Posterior cingulate gyrus (tissue), 11 donors: ENCODE data around the gene PLA2G3.
"Not testable (repeated sequence)": the region's sequence is repeated elsewhere in the genome, so short reads cannot be mapped to it uniquely, and the experiment has no call there.

Experiments used
- DNase-seq, 10 donors: peaks; one replicate each; pipeline versions ENCODE4 v3.0.0 to v3.0.0-alpha.2; 2020 to 2021; ENCODE audit warnings: mixed read lengths in 3 of 10
- intact Hi-C: fragments of 100-400 bp; cut with DNase I; formaldehyde crosslinking; loops from one replicate; pipeline ENCODE4 v1.15.1; 2023

PLA2G3 gene

DNA sequence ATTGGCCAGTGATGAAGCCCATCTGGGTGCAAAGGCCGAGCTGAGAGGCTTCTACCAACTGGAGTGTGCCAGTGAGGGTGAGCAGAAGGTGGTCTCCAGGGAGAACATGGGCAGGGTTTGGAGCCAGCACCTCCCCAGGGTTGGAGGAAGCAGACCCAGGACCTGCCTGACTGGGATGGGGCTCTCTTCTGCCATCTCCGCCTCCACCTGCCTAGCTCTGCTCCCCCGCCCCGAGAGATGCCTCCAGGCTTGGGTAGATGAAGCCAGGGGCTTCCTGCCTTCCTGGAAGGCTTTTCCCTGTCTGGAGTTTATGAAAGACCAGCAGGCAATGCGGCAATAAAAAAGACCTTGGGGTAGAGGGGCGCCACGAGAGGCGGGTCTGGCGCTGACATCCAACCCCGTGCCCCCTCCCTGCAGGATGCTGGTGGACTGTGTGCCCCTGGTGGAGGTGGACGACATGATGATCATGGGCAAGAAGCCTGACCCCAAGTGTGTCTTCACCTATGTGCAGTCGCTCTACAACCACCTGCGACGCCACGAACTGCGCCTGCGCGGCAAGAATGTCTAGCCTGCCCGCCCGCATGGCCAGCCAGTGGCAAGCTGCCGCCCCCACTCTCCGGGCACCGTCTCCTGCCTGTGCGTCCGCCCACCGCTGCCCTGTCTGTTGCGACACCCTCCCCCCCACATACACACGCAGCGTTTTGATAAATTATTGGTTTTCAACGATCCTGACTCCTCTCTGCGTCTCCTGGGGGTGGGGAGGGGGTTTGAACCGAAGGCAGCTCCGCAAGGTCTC lies 36.2 kb downstream of the PLA2G3 start:
- peak in 7 of 10 donors; percentile 57 to 95 (median 68) for DNase-seq
- intact Hi-C loops: no loop called here

DNA sequence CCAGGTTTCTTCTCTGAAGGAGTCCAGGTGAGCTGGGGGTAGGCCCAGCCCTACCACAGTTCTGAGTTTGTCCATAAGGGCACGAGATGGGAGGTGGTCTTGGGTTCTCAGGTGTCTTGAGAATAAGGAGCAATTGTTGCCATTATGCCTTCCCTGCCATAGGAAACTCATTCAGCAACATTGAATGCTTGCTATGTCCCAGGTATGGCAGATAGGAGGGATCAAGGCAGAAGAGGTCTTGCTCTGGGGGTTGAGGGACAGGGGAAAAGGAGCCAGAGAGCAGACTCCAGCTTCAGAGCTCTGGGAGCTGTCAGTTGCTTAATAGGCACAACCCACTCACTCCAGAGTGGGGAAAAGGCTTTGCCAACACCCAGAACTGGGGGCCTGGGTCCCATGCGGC lies 37.2 kb downstream of the PLA2G3 start:
- intact Hi-C loops: no loop called here

DNA sequence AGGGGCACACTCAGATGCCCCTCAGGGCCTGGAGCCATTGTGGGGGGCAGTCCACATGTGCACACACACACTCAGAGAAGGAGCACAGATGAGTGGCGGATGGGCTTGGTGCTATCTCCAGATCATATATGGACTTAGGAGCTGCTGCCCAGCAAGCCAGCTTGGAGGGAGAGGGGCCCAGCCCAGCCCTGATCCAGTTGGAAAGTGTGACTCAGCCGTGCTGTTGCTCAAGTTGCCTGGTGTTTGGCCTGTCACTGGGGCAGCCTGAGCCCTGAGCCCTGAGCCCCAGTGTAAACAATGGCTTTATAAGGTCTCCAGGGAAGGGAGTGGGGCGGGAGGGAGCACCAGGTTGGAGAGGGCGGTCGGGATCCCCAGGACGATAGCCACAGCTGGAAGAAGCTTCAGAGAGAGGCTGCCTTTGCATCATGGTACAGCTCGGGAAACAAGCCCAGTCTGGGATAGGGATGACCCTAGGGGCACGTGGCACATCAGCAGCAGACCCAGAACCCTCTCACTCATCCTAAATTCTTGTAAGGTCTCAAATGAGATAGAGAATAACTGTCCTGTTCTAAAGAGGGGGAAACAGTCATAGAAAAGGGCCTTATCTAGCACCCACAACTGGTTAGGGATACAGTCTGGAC lies 37.7 kb downstream of the PLA2G3 start:
- DNase-seq: peak in 2 of 10 donors; percentile 37 to 66
- intact Hi-C loops: no loop called here

More for the DNA sequence above, 37.2 kb downstream of the PLA2G3 start:
- peak in 2 of 10 donors; percentile 8 to 20 for DNase-seq

DNA sequence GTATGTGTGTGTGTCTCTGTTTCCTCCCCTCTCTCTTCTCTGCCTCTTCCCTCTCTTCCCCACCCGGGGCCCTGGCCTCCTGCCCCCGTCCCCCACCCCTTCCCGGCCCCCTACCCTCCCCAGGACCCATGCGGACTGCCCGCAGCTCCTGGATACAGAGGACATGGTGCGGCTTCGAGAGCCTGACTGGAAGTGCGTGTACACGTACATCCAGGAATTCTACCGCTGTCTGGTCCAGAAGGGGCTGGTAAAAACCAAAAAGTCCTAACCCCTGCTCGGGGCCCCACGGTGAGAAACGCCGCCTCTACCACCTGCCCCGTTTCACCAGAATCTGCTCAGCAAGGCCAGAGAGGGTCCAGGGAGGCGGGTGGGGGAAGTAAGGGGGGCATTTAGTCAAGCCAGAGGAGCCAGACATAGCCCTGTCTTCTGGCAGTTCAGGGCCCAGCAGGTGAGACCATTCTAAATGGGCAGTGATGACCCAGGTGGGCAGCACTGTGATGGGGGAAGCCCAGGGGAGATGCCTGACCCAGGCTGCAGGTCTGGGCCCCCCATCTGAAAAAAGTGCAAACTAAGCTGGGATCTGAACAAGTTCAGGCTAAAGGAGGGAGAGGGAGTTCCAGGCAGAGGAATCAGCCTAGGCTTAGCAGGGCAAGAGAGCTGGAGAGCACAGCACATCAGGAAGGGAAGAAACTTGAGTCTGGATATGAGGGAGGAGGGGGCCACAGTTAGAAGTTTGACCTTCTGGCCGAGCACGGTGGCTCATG lies 39.4 kb downstream of the PLA2G3 start:
- intact Hi-C loops: no loop called here
- peak in 2 of 10 donors; percentile 54 to 63 for DNase-seq

DNA sequence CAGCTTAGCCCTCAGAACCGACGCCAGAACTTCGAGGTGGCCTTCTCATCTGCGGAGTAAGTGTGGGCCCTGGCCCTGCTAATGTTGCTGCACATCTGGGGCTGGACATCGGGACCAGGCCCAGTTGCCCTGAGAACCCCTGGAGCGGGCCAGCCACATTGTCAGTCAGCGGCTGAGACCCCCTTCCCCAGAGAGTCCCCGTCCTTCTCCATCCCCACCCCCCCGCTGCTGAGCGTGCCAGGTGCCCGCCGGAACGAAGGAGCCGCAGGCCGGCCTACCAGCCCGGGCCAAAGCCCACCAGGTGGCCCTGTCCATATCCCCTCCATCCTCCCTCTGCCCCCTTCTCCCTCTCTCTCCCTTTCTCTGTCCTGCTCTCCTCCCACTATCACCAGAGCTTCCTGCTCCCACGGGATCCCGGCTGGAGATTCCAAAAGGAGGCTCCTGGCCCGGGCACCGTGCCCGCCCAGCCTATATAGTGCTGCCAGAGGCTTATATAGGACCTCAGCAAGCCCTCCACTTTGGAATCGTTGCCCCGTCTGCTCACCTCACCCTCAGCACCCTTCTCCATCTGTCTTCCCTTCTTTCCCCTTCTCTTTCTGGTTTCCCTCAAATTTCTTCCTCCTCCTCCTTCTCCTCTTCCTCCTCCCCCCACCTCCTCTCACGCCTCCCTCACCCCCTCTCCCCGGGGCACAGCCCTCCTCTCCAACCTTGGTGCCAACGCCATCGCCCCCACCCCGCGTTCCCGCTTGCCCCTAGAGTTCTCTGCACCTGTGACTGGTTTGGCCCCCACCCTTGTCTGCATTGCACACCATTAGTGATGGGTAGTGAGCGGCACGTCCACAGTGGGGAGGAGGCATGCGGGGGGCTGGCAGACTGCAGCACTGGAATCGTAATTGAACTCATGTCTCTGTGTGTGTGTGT lies 40.2 kb downstream of the PLA2G3 start:
- intact Hi-C loops: no loop called here
- DNase-seq: peak in 3 of 10 donors; percentile 57 to 85 (median 59)

DNA sequence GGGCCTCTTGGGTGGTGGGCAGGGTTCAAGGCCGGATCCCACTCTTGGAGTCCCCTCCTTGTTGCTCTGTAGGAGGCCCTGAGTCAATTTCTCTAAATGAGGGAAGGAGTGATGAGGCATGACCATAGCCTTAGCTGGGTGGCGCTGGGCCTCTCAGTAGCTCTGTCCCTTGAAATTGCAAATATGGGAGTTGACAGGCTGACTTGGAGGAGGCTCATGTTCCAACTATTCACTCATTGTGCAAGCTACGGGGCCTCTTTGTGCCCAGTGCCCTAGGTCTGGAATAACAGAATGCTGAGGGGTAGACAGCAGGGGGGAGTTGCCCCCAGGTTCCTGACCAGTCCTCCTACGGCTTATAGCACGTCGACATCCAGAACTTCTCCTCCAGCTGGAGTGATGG lies 40.9 kb downstream of the PLA2G3 start:
- peak in 1 of 10 donors; percentile 24 for DNase-seq
- intact Hi-C loops: no loop called here

DNA sequence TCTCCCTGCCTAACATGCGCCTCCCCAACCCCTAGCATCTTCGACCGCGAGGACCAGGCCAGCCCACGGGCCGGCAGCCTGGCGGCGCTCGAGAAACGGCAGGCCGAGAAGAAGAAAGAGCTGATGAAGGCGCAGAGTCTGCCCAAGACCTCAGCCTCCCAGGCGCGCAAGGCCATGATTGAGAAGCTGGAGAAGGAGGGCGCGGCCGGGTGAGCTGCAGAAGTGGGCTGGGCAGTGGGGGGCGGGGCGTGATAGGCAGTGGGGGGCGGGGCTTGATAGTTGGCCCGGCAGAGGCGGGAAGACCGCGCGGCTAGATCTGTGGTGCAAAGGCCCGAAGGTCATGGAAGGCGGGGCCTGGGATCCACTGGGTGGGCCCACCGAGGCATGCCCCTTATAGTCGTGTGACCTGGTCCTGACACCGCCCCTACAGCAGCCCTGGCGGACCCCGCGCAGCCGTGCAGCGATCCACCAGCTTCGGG lies 41.6 kb downstream of the PLA2G3 start:
- DNase-seq: peak in 3 of 10 donors; percentile 55 to 85 (median 80)

DNA sequence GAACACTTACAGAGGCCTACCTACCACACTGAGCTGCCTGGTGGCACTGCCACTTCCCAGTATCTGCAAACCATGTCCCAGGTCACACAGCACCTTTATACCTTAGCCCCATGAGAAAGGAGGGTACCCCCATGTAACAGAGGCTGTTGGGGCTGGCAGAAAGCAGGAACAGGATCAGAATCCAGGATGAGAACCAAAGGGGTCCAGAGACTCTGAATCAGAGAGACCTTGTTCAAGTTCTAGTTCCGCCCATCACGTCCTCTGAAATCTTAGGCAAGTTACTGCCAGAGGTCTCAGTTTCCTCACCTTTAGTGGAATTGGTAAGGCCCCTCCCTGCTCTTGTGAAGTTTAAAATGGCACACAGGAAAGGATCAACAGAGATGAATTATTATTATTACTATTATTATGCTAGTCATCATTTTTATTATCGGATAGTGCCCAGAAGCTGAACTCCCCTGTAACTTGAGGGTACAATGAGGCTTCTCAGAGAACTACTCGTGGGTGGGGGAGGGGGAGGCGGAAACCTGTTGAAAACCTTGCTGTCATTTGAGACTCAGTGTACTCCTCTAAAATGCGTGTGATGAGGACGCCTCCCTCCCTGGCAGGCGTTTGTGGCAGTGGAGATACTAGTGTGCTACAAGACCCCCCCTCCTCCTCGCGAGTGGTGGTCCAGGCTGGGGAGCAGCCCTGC lies 42.2 kb downstream of the PLA2G3 start:
- intact Hi-C loops: no loop called here
- peak in 1 of 10 donors; percentile 40 for DNase-seq

More for the DNA sequence above, 41.6 kb downstream of the PLA2G3 start:
- intact Hi-C loops: no loop called here

DNA sequence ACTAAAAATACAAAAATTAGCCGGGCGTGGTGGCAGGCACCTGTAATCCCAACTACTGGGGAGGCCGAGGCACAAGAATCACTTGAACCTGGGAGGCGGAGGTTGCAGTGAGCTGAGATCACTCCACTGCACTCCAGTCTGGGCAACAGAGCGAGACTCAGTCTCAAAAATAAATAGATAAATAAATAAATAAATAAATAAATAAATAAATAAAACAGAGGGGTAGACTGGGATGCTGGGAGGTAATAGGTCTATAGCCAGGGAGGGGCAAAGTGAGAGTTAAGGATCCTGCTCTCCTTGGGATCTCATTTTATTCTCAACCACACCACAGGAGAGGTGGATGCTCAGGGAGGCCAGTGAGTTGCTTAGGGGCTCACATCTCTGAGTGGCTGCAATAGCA lies 42.8 kb downstream of the PLA2G3 start:
- intact Hi-C loops, DNase-seq: not testable (repeated sequence)

DNA sequence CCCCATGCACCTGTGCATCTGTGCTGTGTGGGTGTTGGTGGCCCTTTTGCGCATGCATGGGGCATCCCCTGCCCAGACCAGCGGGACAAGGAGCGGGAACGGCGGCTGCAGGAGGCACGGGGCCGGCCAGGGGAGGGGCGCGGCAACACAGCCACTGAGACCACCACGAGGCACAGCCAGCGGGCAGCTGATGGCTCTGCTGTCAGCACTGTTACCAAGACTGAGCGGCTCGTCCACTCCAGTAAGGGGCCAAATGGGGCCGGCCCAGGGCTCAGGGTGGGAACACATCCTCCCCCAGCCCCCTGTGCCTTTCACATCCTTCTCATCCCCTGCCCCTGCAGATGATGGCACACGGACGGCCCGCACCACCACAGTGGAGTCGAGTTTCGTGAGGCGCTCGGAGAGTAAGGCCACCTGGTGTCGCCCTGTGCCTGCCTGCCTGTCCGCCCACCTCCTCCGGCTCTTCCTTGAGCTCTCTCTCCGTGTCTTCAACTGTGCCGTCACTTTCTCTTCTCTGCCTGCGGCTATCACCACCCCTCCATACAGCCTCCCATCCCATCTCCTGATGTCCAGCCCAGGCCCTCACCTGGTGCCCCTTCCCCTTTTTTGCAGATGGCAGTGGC lies 43.5 kb downstream of the PLA2G3 start:
- intact Hi-C loops: no loop called here
- DNase-seq: peak in 2 of 10 donors; percentile 61 to 62

DNA sequence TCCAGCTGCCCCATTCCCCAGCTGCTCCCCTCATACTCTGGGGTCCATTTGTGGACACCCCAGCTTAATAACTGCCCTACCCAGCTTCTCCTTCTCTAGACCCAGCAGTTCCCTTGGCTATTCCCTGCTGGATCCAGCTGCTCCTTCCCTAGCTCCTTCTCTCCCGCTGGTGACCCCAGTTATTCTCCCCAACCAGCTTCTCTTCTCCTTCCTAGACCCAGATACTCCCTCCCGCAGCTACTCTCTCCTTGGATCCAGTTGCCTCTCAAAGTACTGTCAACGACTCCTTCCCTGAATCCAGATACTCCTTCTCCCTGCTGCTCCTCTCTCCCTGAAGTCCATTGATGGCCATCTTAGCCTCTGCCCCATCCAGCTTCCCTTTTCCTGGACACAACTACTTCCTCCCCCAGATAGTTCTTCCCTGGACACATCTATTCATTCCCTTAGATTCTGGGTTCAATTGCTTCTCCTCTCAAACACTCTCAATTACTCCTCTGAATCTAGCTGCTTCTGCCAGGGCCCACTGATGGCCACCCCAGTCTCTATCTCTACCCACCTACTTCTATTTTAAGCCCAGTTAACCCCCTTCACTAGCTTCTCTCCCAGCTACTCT lies 44.6 kb downstream of the PLA2G3 start:
- DNase-seq: no peak
- intact Hi-C loops: no loop called here

DNA sequence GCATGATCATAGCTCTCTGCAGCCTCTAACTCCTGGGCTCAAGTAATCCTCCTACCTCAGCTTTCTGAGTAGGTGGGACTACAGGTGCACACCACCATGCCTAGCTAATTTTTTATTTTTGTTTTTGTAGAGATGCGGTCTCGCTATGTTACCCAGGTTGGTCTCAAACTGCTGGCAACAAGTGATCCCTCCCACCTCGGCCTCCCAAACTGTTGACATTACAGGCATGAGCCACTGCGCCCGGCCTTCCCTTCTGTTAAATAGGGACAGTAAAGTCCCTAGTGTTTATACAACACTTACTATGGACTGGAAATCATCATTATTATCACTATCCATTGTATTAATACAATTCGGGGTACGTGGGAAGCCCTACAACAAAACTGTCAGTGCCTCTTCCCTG lies 45.6 kb downstream of the PLA2G3 start:
- peak in 2 of 10 donors; percentile 50 to 59 for DNase-seq
- intact Hi-C loops: no loop called here

DNA sequence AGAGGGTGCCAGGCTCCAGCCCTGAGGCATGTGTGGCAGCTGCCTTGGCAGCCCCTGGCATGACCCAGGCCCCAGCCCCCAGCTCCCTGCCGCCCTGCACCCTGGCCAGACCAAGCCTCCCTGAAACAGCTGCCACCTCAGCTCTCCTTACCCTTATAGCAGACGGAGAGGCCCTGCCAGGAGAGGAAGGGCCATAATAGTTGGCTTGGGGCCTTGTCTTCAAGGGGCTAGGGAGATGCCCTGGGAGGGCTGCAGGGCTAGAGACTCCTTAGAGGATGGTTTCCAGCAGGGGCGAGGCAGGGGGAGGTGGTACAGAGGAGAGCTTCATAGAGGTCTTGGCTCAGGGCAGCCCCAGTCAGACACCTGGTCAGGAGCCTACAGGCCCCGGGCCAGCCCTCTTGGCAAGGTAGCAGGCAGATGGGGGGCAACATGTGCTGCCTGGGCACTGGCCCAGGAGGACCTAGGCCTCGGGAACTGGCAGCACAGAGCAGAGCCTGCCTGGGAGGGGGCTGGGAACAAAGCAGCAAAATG lies 46.2 kb downstream of the PLA2G3 start:
- intact Hi-C loops: no loop called here
- DNase-seq: peak in 4 of 10 donors; percentile 44 to 86 (median 84)

DNA sequence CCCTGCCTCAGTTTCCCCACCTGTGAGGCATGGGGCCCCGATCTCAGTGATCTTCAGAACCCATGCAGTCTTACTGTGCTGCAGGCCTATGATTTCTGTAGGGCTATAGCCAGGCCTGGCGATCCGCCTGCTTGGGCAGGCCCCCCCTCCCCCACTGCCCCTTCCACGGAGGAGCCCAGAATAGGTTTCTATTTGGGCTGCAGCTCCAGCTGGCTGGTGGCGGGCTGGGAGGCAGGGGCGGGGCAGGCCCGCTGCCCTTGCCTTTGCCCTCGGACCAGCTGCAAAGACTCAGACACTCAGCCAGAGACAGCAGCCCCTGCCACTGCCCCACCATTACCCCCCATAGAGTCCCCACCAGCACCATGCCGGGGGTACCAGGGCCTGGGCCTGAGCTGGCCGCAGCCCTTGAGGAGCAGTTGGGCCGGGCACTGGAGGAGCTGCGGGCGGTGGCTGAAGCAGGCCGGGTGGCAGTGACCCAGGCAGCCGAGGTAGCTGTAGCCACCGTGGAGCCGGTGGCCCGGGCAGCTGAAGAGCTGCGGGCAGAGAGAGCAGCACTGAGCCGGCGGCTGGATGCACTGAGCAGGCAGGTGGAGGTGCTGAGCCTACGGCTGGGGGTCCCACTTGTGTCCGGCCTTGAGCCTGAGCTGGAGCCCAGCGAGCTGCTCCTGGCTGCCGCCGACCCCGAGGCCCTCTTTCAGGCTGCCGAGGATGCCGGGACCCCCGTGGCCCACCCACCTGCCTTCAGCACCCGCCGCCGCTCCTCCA lies 47.0 kb downstream of the PLA2G3 start:
- intact Hi-C loops: no loop called here

DNA sequence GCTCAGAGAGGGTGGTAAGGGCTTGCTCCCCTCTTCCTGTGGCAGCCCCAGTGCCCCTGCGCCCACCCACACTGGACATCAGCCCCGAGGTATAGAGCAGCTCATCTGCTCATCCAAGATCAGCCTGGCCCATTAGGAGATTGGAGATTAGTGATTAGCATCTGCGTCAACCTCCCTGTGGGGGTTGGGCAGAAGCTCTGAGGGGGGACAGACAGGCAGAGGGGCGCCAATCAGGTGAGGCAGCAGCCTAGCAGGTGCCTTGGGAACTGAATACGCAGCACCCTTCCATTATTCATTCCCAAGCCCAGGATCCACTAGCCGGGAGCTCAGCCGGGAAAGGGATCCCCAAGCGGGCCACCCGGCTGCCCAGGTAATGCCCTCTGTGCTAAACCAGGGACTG lies 48.1 kb downstream of the PLA2G3 start:
- DNase-seq: peak in 3 of 10 donors; percentile 27 to 70 (median 54)
- intact Hi-C loops: no loop called here

More for the DNA sequence above, 47.0 kb downstream of the PLA2G3 start:
- peak; percentile 46 to 94 (median 64) for DNase-seq

DNA sequence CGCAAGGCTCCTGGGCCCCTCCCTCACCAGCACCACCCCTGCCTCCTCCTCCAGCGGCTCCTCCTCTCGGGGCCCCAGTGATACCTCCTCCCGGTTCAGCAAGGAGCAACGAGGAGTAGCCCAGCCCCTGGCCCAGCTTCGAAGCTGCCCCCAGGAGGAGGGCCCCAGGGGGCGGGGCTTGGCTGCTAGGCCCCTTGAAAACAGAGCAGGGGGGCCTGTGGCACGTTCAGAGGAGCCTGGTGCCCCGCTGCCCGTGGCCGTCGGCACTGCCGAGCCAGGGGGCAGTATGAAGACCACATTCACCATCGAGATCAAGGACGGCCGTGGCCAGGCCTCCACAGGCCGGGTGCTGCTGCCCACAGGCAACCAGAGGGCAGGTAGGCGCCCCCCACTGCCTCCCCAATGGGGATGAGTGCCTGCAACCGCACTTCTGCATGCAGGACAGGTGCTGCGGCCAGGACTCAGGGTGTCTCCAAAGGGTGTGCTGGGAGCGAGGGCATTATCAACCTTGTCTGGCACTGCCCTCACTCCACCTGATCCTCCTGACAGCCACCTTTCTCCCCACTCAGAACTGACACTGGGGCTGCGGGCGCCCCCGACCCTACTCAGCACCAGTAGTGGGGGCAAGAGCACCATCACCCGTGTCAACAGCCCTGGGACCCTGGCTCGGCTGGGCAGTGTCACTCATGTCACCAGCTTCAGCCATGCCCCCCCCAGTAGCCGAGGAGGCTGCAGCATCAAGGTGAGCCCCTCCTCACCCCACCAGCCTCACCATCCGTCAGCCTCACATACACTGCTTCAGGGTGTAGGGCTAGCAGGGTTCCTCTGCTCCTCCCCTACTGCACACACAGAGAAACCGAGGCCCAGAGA lies 49.0 kb downstream of the PLA2G3 start:
- peak in 3 of 10 donors; percentile 58 to 75 (median 69) for DNase-seq
- intact Hi-C loops: no loop called here
